Astrocyte (in vitro differentiated cells and primary cell): ENCODE data around the gene KIAA1671. TPM values are rescaled to one million over a fixed set of nuclear protein-coding genes. Genes with fewer than 3 reads are reported as not detected.

Experiments
- DNase-seq: peaks from one replicate; pipeline ENCODE4 v3.0.0-alpha.2; 2010; ENCODE audit warnings: low read depth
- FAIRE-seq: peaks from 2 replicates; lab custom pipeline; 2011; peaks lifted over from hg19 to GRCh38; lab: Jason Lieb, UNC
- H2AFZ ChIP-seq: 2 replicates; pipeline ENCODE4 v1.6.0; 2012; ENCODE audit warnings: low read depth, low read length, inconsistent platforms
- H3K27ac ChIP-seq: 2 replicates; pipeline ENCODE4 v1.5.1; 2011; ENCODE audit warnings: low read depth, low read length, inconsistent platforms
- H3K27me3 ChIP-seq: 2 replicates; pipeline ENCODE4 v1.6.0; 2011; ENCODE audit warnings: low read length, inconsistent platforms; ENCODE audit not compliant: insufficient read depth
- H3K36me3 ChIP-seq: 2 replicates; pipeline ENCODE4 v1.5.1; 2011; ENCODE audit warnings: low read length, inconsistent platforms; ENCODE audit not compliant: insufficient read depth
- H3K4me1 ChIP-seq: 2 replicates; pipeline ENCODE4 v1.5.1; 2011; ENCODE audit warnings: low read length, inconsistent platforms; ENCODE audit not compliant: insufficient read depth
- H3K4me2 ChIP-seq: 2 replicates; pipeline ENCODE4 v1.6.0; 2012; ENCODE audit warnings: low read length, inconsistent platforms
- H3K4me3 ChIP-seq: 2 replicates; pipeline ENCODE4 v1.5.1; 2011; ENCODE audit warnings: low read depth, mild to moderate bottlenecking, low read length, inconsistent platforms; ENCODE audit not compliant: insufficient read depth
- H3K79me2 ChIP-seq: 2 replicates; pipeline ENCODE4 v1.6.0; 2012; ENCODE audit warnings: mild to moderate bottlenecking, low read length, inconsistent platforms; ENCODE audit not compliant: insufficient read depth
- H3K9ac ChIP-seq: 2 replicates; pipeline ENCODE4 v1.6.0; 2012; ENCODE audit warnings: mild to moderate bottlenecking, low read length, inconsistent platforms
- H3K9me3 ChIP-seq: 2 replicates; pipeline ENCODE4 v1.5.1; 2012; ENCODE audit warnings: low read depth, mild to moderate bottlenecking, low read length, inconsistent platforms; ENCODE audit not compliant: insufficient read depth
- H4K20me1 ChIP-seq: 2 replicates; pipeline ENCODE4 v1.6.0; 2012; ENCODE audit warnings: low read length, inconsistent platforms; ENCODE audit not compliant: insufficient read depth
- H3K27ac Mint-ChIP-seq: one replicate; pipeline ENCODE4 v1.8.0; 2021; ENCODE audit warnings: mild to moderate bottlenecking, mixed read lengths; ENCODE audit not compliant: unreplicated experiment
- H3K27me3 Mint-ChIP-seq: one replicate; pipeline ENCODE4 v1.8.0; 2021; ENCODE audit warnings: low read depth, mixed read lengths; ENCODE audit not compliant: unreplicated experiment
- H3K36me3 Mint-ChIP-seq: one replicate; pipeline ENCODE4 v1.8.0; 2021; ENCODE audit warnings: low read depth, mixed read lengths; ENCODE audit not compliant: unreplicated experiment
- H3K4me1 Mint-ChIP-seq: one replicate; pipeline ENCODE4 v1.8.0; 2021; ENCODE audit warnings: low read depth, mixed read lengths; ENCODE audit not compliant: unreplicated experiment
- H3K4me3 Mint-ChIP-seq: one replicate; pipeline ENCODE4 v1.8.0; 2021; ENCODE audit warnings: mild to moderate bottlenecking, moderate library complexity, mixed read lengths; ENCODE audit not compliant: unreplicated experiment
- H3K9me3 Mint-ChIP-seq: one replicate; pipeline ENCODE4 v1.8.0; 2021; ENCODE audit warnings: mild to moderate bottlenecking, mixed read lengths; ENCODE audit not compliant: unreplicated experiment
- CTCF ChIP-seq: IDR thresholded peaks from 2 replicates; pipeline ENCODE4 v1.5.1; 2011; ENCODE audit warnings: low read depth, mild to moderate bottlenecking, inconsistent platforms, low read length, moderate library complexity; ENCODE audit not compliant: insufficient read depth
- EZH2 ChIP-seq: IDR thresholded peaks from 2 replicates; pipeline ENCODE4 v1.6.1; 2012; ENCODE audit warnings: mild to moderate bottlenecking, low read length, inconsistent platforms; ENCODE audit not compliant: insufficient read depth
- total RNA-seq: library from RNA; stranded (reverse); gene quantifications from 2 replicates; pipeline ENCODE4 v1.2.1, GENCODE V29; 2021

Gene KIAA1671
- total RNA-seq, 1 donor from 2014 or later, result 28.4 TPM

GRCh38 chr22:25219948-25220442 is 267.5 kb downstream of the KIAA1671 start:
- H3K9me3 Mint-ChIP-seq, result peaks cover 3% of the 10 kb centered on the region
- no peaks in the 10 kb centered on the region for H3K79me2 ChIP-seq
- H3K27ac Mint-ChIP-seq, result no peak overlapping the region
- H2AFZ ChIP-seq, result no peak overlapping the region
- H3K9me3 ChIP-seq, result no peaks in the 10 kb centered on the region
- no peak for TF ChIP-seq CTCF
- TF ChIP-seq EZH2, result no peak
- H3K36me3 ChIP-seq, result no peaks in the 10 kb centered on the region
- H3K4me3 Mint-ChIP-seq, result no peak overlapping the region
- H3K4me1 Mint-ChIP-seq, result no peaks in the 10 kb centered on the region
- no peak overlapping the region for H3K4me2 ChIP-seq
- FAIRE-seq (no peak), DNase-seq (no peak)
- H4K20me1 ChIP-seq, result no peaks in the 10 kb centered on the region
- peaks cover 63% of the 10 kb centered on the region for H3K27me3 Mint-ChIP-seq
- no peak overlapping the region for H3K27ac ChIP-seq
- H3K4me3 ChIP-seq, result no peak overlapping the region
- H3K36me3 Mint-ChIP-seq, result no peaks in the 10 kb centered on the region
- no peaks in the 10 kb centered on the region for H3K4me1 ChIP-seq
- H3K9ac ChIP-seq, result no peak overlapping the region
- H3K27me3 ChIP-seq, result peaks cover 15% of the 10 kb centered on the region

- Histone ChIP-seq H2AFZ (no peak overlapping the region), H3K4me3 (no peak overlapping the region), H3K9me3 (no peaks in the 10 kb centered on the region), H3K27ac (no peak overlapping the region), H4K20me1 (no peaks in the 10 kb centered on the region), H3K79me2 (no peaks in the 10 kb centered on the region), H3K4me2 (no peak overlapping the region), H3K4me1 (no peaks in the 10 kb centered on the region), H3K27me3 (peaks cover 15% of the 10 kb centered on the region), H3K36me3 (no peaks in the 10 kb centered on the region), H3K9ac (no peak overlapping the region)
- Mint-ChIP-seq H3K27ac (no peak overlapping the region), H3K4me1 (no peaks in the 10 kb centered on the region), H3K4me3 (no peak overlapping the region), H3K27me3 (peaks cover 67% of the 10 kb centered on the region), H3K36me3 (no peaks in the 10 kb centered on the region), H3K9me3 (no peaks in the 10 kb centered on the region)
- DNase-seq, result no peak
- no peak for FAIRE-seq
- TF ChIP-seq EZH2 (no peak), CTCF (no peak)
These were observed 269.3 kb downstream of the KIAA1671 start for GRCh38 chr22:25221790-25222189.

GRCh38 chr22:25223269-25223850 is 270.8 kb downstream of the KIAA1671 start:
- Mint-ChIP-seq H3K27me3 (peaks cover 66% of the 10 kb centered on the region), H3K27ac (no peak overlapping the region), H3K4me3 (no peak overlapping the region), H3K4me1 (no peaks in the 10 kb centered on the region), H3K36me3 (no peaks in the 10 kb centered on the region), H3K9me3 (no peaks in the 10 kb centered on the region)
- no peaks in the 10 kb centered on the region for H3K36me3 ChIP-seq
- H3K27ac ChIP-seq, result no peak overlapping the region
- no peak overlapping the region for H2AFZ ChIP-seq
- no peak for TF ChIP-seq CTCF
- no peak for TF ChIP-seq EZH2
- DNase-seq (no peak), FAIRE-seq (no peak)
- H3K9ac ChIP-seq, result no peak overlapping the region
- H3K27me3 ChIP-seq, result peaks cover 15% of the 10 kb centered on the region
- no peaks in the 10 kb centered on the region for H3K4me1 ChIP-seq
- no peaks in the 10 kb centered on the region for H3K9me3 ChIP-seq
- H3K79me2 ChIP-seq, result no peaks in the 10 kb centered on the region
- no peak overlapping the region for H3K4me2 ChIP-seq
- no peaks in the 10 kb centered on the region for H4K20me1 ChIP-seq
- H3K4me3 ChIP-seq, result no peak overlapping the region
